Subcutaneous abdominal adipose tissue (tissue), 5 donors: ENCODE results near the gene PTPRG.

Experiments used
- H3K27ac ChIP-seq: one replicate; pipeline ENCODE4 v1.7.0; 2013; ENCODE audit warnings: low read depth, mild to moderate bottlenecking, inconsistent platforms, low read length, moderate library complexity
- H3K27me3 ChIP-seq, 5 donors: one replicate each; pipeline ENCODE4 v1.7.0; 2013; ENCODE audit warnings: low read length in 5 of 5, inconsistent platforms in 1 of 5; ENCODE audit not compliant: control insufficient read depth in 5 of 5, insufficient read depth in 4 of 5
- H3K36me3 ChIP-seq, 5 donors: one replicate each; pipeline ENCODE4 v1.7.0; 2013; ENCODE audit warnings: low read length in 5 of 5; ENCODE audit not compliant: control insufficient read depth in 5 of 5, insufficient read depth in 5 of 5
- H3K4me1 ChIP-seq, 5 donors: one replicate each; pipeline ENCODE4 v1.7.0; 2013; ENCODE audit warnings: low read length in 5 of 5, mild to moderate bottlenecking in 3 of 5, moderate library complexity in 1 of 5; ENCODE audit not compliant: control insufficient read depth in 5 of 5, insufficient read depth in 5 of 5
- H3K4me3 ChIP-seq, 5 donors: one replicate each; pipeline ENCODE4 v1.7.0; 2013; ENCODE audit warnings: low read length in 5 of 5, low read depth in 1 of 5
- H3K9ac ChIP-seq, 5 donors: one replicate each; pipeline ENCODE4 v1.7.0; 2013; ENCODE audit warnings: low read length in 5 of 5, mild to moderate bottlenecking in 4 of 5, moderate library complexity in 3 of 5
- H3K9me3 ChIP-seq, 5 donors: one replicate each; pipeline ENCODE4 v1.7.0; 2013; ENCODE audit warnings: low read length in 5 of 5; ENCODE audit not compliant: control insufficient read depth in 5 of 5
- donor health status: healthy.
- donor health status: healthy.
- donor health status: healthy.
- donor health status: healthy.
- donor health status: healthy.

Gene PTPRG

GRCh38 chr3:62229211-62229610, 667.8 kb downstream of the PTPRG start:
- peaks cover 0 to 9% (median 4%) of the 10 kb centered on the region in 5 donors for H3K36me3 ChIP-seq
- H3K27me3 ChIP-seq, result no peaks in the 10 kb centered on the region
- no peak overlapping the region for H3K27ac ChIP-seq
- no peaks in the 10 kb centered on the region for H3K4me1 ChIP-seq
- H3K9ac ChIP-seq, result no peak overlapping the region
- H3K4me3 ChIP-seq, result no peak overlapping the region
- no peaks in the 10 kb centered on the region for H3K9me3 ChIP-seq

GRCh38 chr3:62229908-62230307, 668.5 kb downstream of the PTPRG start:
- H3K27me3 ChIP-seq, result no peaks in the 10 kb centered on the region
- H3K9ac ChIP-seq, result no peak overlapping the region
- H3K9me3 ChIP-seq, result no peaks in the 10 kb centered on the region
- H3K4me3 ChIP-seq, result no peak overlapping the region
- no peak overlapping the region for H3K27ac ChIP-seq
- no peaks in the 10 kb centered on the region for H3K4me1 ChIP-seq
- peaks cover 0 to 8% (median 4%) of the 10 kb centered on the region in 5 donors for H3K36me3 ChIP-seq

GRCh38 chr3:62233065-62233464, 671.7 kb downstream of the PTPRG start:
- H3K4me3 ChIP-seq, result no peak overlapping the region

GRCh38 chr3:62236016-62236415, 674.6 kb downstream of the PTPRG start:
- Histone ChIP-seq H3K4me3 (no peak overlapping the region), H3K9me3 (no peaks in the 10 kb centered on the region), H3K27me3 (no peaks in the 10 kb centered on the region), H3K9ac (no peak overlapping the region), H3K27ac (no peak overlapping the region), H3K36me3 (peaks cover 0 to 4% (median 0%) of the 10 kb centered on the region in 5 donors), H3K4me1 (peaks cover 0 to 3% (median 0%) of the 10 kb centered on the region in 5 donors)

More at GRCh38 chr3:62233065-62233464, 671.7 kb downstream of the PTPRG start:
- H3K27ac ChIP-seq, result no peak overlapping the region
- peaks cover 0 to 3% (median 0%) of the 10 kb centered on the region in 5 donors for H3K4me1 ChIP-seq
- H3K27me3 ChIP-seq, result no peaks in the 10 kb centered on the region
- H3K9me3 ChIP-seq, result no peaks in the 10 kb centered on the region
- peaks cover 0 to 4% (median 0%) of the 10 kb centered on the region in 5 donors for H3K36me3 ChIP-seq
- no peak overlapping the region for H3K9ac ChIP-seq

- Histone ChIP-seq H3K36me3 (peaks cover 0 to 4% (median 0%) of the 10 kb centered on the region in 5 donors), H3K9me3 (no peaks in the 10 kb centered on the region), H3K27ac (no peak overlapping the region), H3K27me3 (no peaks in the 10 kb centered on the region), H3K9ac (no peak overlapping the region), H3K4me1 (peaks cover 0 to 3% (median 0%) of the 10 kb centered on the region in 5 donors), H3K4me3 (no peak overlapping the region)
These were observed 676.0 kb downstream of the PTPRG start for GRCh38 chr3:62237286-62237948.

GRCh38 chr3:62238003-62238402, 676.6 kb downstream of the PTPRG start:
- H3K9me3 ChIP-seq, result no peaks in the 10 kb centered on the region
- no peak overlapping the region for H3K27ac ChIP-seq
- H3K4me1 ChIP-seq, result peaks cover 0 to 3% (median 0%) of the 10 kb centered on the region in 5 donors
- H3K9ac ChIP-seq, result no peak overlapping the region
- H3K36me3 ChIP-seq, result peaks cover 0 to 3% (median 2%) of the 10 kb centered on the region in 5 donors
- no peaks in the 10 kb centered on the region for H3K27me3 ChIP-seq
- H3K4me3 ChIP-seq, result no peak overlapping the region

GRCh38 chr3:62238431-62238830, 677.1 kb downstream of the PTPRG start:
- H3K4me1 ChIP-seq, result peaks cover 0 to 3% (median 0%) of the 10 kb centered on the region in 5 donors
- H3K9ac ChIP-seq, result no peak overlapping the region
- no peaks in the 10 kb centered on the region for H3K27me3 ChIP-seq
- no peak overlapping the region for H3K27ac ChIP-seq
- peaks cover 0 to 4% (median 0%) of the 10 kb centered on the region in 5 donors for H3K36me3 ChIP-seq
- H3K9me3 ChIP-seq, result no peaks in the 10 kb centered on the region
- no peak overlapping the region for H3K4me3 ChIP-seq

- Histone ChIP-seq H3K4me3 (no peak overlapping the region), H3K9ac (no peak overlapping the region), H3K4me1 (peaks cover 0 to 18% (median 6%) of the 10 kb centered on the region in 5 donors), H3K27ac (no peak overlapping the region), H3K36me3 (peaks cover 0 to 4% (median 4%) of the 10 kb centered on the region in 5 donors), H3K27me3 (no peaks in the 10 kb centered on the region), H3K9me3 (no peaks in the 10 kb centered on the region)
These were observed 679.9 kb downstream of the PTPRG start for GRCh38 chr3:62241279-62241678.

- H3K27ac ChIP-seq, result no peak overlapping the region
- no peak overlapping the region for H3K4me3 ChIP-seq
- no peaks in the 10 kb centered on the region for H3K27me3 ChIP-seq
- no peaks in the 10 kb centered on the region for H3K9me3 ChIP-seq
- H3K4me1 ChIP-seq, result peaks cover 0 to 25% (median 6%) of the 10 kb centered on the region in 5 donors
- peaks cover 0 to 4% (median 4%) of the 10 kb centered on the region in 5 donors for H3K36me3 ChIP-seq
- H3K9ac ChIP-seq, result no peak overlapping the region
These were observed 681.6 kb downstream of the PTPRG start for GRCh38 chr3:62242831-62243509.

GRCh38 chr3:62246094-62246493, 684.7 kb downstream of the PTPRG start:
- Histone ChIP-seq H3K4me1 (peaks cover 0 to 25% (median 6%) of the 10 kb centered on the region in 5 donors), H3K4me3 (no peak overlapping the region), H3K27ac (no peak overlapping the region), H3K27me3 (no peaks in the 10 kb centered on the region), H3K36me3 (peaks cover 0 to 4% (median 4%) of the 10 kb centered on the region in 5 donors), H3K9ac (no peak overlapping the region), H3K9me3 (no peaks in the 10 kb centered on the region)
